Stimulated activated memory B cell treated with anti-CD40 and anti-IgM and Interleukin-4, amounts not matched to agents 10 μg/mL and 1 μg/mL and 100 μg/mL, for 72 hours (primary cell): ENCODE data around the gene CPNE4.
A peak's percentile ranks its signal among the peaks of the same experiment; 100 is the strongest.

Experiments used
- ATAC-seq: fragments of 150-1000 bp; cut with Tn5 transposase; 2 replicates; pipeline ENCODE4 v1.10.0; 2021
- H3K27ac Mint-ChIP-seq: one replicate; pipeline ENCODE4 v1.8.0; 2022; ENCODE audit warnings: mild to moderate bottlenecking, mixed read lengths
- H3K27me3 Mint-ChIP-seq: one replicate; pipeline ENCODE4 v1.8.0; 2022; ENCODE audit warnings: mixed read lengths
- H3K36me3 Mint-ChIP-seq: one replicate; pipeline ENCODE4 v1.8.0; 2022; ENCODE audit warnings: mixed read lengths
- H3K4me1 Mint-ChIP-seq: one replicate; pipeline ENCODE4 v1.8.0; 2022; ENCODE audit warnings: mixed read lengths
- H3K4me3 Mint-ChIP-seq: one replicate; pipeline ENCODE4 v1.8.0; 2022; ENCODE audit warnings: mild to moderate bottlenecking, moderate library complexity, mixed read lengths
- H3K9me3 Mint-ChIP-seq: one replicate; pipeline ENCODE4 v1.8.0; 2022; ENCODE audit warnings: mixed read lengths

The CPNE4 gene

DNA sequence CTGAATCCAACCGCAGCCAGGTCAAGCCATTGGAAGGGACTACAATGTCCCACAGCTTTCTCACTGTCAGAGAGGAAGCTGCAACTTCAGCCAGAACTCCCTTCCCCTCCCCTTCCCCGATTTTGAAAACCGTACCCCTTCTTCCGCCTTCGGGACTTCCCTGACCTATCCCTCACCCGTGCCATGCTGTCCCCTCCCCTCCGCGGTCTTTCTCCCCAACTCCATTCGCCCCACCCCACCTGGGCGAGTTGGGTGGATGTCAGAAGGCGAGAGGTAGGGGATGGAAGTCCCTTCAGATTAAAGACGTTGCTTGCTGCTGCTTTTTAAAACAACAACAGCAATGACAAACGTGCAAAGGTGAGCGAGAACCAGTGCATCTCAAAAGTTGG lies 723 bp downstream of the CPNE4 start:
- no peak for ATAC-seq
- no peaks in the 10 kb centered on the region for H3K9me3 Mint-ChIP-seq
- H3K4me1 Mint-ChIP-seq, result peaks cover 15% of the 10 kb centered on the region
- peaks cover 61% of the 10 kb centered on the region for H3K27me3 Mint-ChIP-seq
- peak overlapping the region; percentile 36 for H3K4me3 Mint-ChIP-seq
- H3K27ac Mint-ChIP-seq, result no peak overlapping the region
- H3K36me3 Mint-ChIP-seq, result peaks cover 6% of the 10 kb centered on the region

DNA sequence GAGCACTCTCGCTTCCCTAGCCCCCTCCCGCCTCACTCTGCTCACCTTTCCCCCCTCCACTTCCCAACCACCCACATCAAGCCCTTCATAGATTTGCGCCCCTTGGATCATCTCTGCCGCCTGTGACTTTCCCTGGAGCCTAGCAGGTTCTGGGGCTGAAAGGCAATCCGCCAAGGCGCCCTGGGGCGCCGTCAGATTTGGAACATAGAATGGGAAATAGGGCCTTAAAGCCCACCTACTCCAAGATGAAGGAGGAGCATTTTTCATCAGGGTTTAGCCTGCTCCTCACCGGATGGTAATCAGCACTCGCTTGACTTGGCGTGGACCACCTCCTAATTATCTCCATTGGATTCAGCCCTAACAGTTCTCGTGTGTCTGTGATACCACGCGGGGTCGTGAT lies 1.3 kb downstream of the CPNE4 start:
- ATAC-seq, result no peak
- H3K36me3 Mint-ChIP-seq, result peaks cover 6% of the 10 kb centered on the region
- H3K27me3 Mint-ChIP-seq, result peaks cover 63% of the 10 kb centered on the region
- peaks cover 15% of the 10 kb centered on the region for H3K4me1 Mint-ChIP-seq
- H3K27ac Mint-ChIP-seq, result no peak overlapping the region
- H3K9me3 Mint-ChIP-seq, result no peaks in the 10 kb centered on the region
- H3K4me3 Mint-ChIP-seq, result no peak overlapping the region

DNA sequence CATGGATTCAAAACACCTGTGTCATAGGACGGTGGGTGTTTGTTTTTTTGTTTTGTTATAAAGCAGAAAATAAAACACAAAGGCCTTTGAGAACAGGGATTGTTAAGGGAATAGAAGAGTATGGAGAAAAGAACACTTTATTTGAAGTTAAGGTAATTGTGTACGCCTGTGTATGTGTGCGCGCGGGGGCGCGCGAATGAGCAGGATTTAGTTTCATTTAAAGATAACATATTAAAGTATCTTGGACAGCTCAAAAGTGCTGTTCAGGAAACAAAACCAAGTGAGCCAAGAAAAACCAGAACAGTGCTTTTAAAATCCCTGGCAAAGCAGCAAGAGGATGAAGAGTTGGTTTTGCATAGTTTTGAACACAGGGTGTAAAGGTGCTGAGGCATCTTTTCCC lies 1.9 kb downstream of the CPNE4 start:
- no peaks in the 10 kb centered on the region for H3K9me3 Mint-ChIP-seq
- H3K36me3 Mint-ChIP-seq, result peaks cover 6% of the 10 kb centered on the region
- H3K27ac Mint-ChIP-seq, result no peak overlapping the region
- H3K4me3 Mint-ChIP-seq, result no peak overlapping the region
- H3K27me3 Mint-ChIP-seq, result peaks cover 63% of the 10 kb centered on the region
- H3K4me1 Mint-ChIP-seq, result peaks cover 15% of the 10 kb centered on the region
- no peak for ATAC-seq

DNA sequence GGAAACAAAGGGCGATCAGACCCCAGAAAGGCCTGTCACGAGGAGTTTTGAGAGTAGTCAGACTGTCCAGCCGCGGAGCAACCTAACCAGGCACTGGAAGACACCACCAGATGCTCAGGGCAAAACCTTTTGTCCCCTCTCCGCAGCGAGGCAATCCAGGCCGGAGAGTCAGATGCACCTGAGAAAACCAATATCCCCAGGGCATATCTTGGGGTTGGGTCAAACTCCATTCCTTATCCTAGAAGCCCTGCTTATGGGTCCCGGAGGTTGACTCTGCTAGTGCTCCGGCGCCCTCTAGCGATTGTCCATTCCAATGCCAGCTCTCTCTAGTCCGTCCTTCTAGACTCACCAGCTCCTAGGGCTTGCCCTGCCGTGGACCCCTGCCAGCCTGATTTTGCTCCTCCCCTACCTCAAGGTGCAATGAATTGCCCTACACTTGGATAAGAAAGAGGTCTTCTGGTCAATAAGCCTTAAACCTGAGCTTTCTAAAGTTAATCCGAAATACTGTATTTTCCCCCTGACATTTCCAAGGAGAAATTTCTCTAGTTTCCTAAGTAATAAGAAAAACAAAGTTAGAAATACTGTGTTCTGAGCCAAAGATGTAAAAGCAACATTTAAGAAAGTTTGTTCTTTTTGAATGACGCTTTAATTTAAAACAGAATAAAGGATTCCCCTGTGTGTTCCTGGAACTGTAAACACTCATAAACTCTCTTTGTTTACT lies 5.5 kb downstream of the CPNE4 start:
- Mint-ChIP-seq H3K4me1 (peaks cover 5% of the 10 kb centered on the region), H3K27ac (no peak overlapping the region), H3K27me3 (peaks cover 30% of the 10 kb centered on the region), H3K9me3 (no peaks in the 10 kb centered on the region), H3K36me3 (peaks cover 2% of the 10 kb centered on the region), H3K4me3 (no peak overlapping the region)
- peak; percentile 76 for ATAC-seq

DNA sequence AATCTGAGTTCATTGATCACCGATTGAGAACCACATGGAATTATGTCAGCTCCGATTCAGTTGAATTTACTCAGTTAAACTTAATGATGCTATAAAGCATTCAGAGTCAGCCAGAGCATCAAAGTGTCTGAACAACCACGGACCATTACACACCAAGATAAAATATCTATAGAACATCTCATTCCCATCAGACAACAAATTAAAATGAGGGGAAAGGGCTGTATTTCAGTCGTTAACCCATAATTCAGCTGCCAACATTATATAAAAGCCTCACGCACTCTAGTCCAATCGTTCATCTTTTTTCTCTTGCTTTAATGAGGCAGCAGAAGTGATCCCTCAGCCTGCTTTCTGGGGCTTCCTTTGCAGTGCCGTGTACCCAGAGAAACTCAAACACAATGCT lies 11.9 kb downstream of the CPNE4 start:
- Mint-ChIP-seq H3K27ac (no peak overlapping the region), H3K4me1 (no peaks in the 10 kb centered on the region), H3K4me3 (no peak overlapping the region), H3K36me3 (no peaks in the 10 kb centered on the region), H3K27me3 (no peaks in the 10 kb centered on the region), H3K9me3 (no peaks in the 10 kb centered on the region)
- no peak for ATAC-seq

DNA sequence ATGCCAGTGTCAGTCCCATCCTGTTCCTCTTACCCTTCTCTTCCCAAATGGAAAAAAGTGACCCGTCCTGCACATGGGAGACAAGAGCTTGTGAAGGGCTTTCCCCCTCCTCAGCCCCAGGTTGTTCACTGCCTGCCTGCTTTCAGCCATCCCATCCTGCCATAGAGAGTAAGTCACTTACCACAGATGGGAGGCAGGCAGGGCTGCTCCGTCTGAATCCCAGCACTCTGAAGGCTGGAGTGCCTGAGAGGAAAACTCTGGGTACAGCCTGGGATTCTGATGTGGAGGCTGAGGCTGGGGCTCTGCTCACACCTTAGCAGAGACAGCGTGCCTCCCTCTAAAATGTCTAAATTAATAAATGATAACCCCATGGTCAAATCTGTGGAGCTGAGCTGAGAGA lies 14.8 kb downstream of the CPNE4 start:
- Mint-ChIP-seq H3K36me3 (no peaks in the 10 kb centered on the region), H3K4me1 (no peaks in the 10 kb centered on the region), H3K9me3 (no peaks in the 10 kb centered on the region), H3K27ac (no peak overlapping the region), H3K4me3 (no peak overlapping the region), H3K27me3 (peaks cover 9% of the 10 kb centered on the region)
- no peak for ATAC-seq

DNA sequence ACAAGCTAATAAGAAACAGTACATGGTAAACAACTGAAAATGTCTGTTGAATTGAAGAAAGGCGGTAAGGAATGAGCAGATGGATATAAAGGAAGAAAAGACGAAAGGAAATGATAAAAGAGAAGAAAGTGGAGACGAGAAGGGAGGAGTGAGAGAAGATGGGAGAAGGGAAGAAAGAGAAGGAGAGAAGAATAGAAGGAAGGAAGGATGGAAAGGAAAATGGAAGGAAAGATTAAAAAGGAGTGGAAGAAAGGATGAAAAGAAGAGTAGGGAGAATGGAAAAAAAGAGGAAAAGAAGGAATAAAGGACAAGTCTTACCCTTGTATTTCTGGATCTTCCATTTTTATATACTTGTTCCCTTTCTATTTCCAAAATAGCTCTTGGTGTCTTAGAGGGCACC lies 17.7 kb downstream of the CPNE4 start:
- no peak for ATAC-seq
- no peaks in the 10 kb centered on the region for H3K36me3 Mint-ChIP-seq
- H3K4me3 Mint-ChIP-seq, result no peak overlapping the region
- no peaks in the 10 kb centered on the region for H3K9me3 Mint-ChIP-seq
- H3K27me3 Mint-ChIP-seq, result peaks cover 14% of the 10 kb centered on the region
- no peaks in the 10 kb centered on the region for H3K4me1 Mint-ChIP-seq
- H3K27ac Mint-ChIP-seq, result no peak overlapping the region

DNA sequence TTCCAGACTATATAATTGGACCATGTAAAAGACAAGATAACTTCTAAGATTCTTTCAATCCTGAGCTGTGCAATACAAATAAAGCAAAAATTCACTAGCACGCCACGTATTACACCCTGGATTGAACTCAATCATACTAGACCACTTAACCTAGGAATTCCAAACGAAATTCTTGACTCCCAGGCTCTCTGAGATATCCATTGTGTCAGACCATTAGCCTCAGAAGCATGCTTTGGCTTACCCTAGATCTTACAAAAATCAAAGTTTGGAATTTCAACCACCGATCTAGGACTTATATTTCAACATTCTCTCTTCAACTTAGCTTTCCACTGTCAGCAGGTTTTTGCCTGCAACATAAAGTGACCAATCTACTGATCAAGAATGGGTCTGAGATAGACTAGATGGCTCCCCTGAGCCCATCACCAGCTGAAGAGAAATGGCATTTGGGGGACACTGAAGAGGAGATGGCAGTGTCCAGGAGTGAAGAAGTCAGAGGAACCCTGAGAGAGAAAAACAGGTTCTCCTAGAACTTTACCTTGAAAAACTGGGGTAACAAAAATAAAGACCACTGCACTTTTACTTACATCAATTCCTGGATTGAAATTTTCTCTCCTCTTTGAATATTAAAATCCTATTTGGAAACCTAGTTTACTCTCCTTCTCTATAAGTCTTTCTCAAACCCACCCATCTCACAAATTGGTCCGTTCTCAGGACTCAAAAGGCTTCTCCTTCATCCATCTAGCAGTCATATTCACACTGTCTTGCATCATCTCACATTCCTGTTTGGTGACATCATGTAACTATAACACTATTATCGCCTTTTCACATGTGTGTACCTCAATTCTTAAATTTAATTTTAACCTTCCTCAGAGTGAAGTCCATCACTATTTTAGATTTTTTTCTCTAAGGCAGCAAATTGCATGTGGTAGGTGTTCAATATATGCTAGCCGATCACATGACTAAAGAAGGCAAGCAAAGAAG lies 18.5 kb downstream of the CPNE4 start:
- no peak for ATAC-seq
- peaks cover 14% of the 10 kb centered on the region for H3K27me3 Mint-ChIP-seq
- no peak overlapping the region for H3K27ac Mint-ChIP-seq
- H3K9me3 Mint-ChIP-seq, result no peaks in the 10 kb centered on the region
- H3K4me1 Mint-ChIP-seq, result no peaks in the 10 kb centered on the region
- no peaks in the 10 kb centered on the region for H3K36me3 Mint-ChIP-seq
- no peak overlapping the region for H3K4me3 Mint-ChIP-seq

DNA sequence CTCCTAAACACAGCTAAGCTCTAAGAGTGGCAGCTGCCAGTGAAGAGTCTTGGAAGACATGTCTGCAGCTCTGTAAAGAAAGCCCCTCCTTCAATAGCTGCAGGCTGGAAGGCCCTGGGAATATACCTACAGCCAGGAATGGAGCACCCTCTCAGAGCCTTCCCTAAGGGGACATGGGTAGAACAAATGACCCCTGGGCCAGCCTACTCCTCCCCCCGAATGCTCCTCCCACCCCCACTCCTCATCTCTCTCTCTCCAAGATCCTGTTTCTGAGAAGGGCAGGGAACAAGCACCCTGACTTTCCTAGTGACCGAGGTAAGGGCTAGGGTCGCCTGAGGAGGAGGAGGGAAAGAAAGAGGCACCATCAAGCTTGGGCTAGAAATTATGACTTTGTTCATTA lies 20.7 kb downstream of the CPNE4 start:
- Mint-ChIP-seq H3K9me3 (no peaks in the 10 kb centered on the region), H3K27ac (no peak overlapping the region), H3K27me3 (peaks cover 14% of the 10 kb centered on the region), H3K4me3 (no peak overlapping the region), H3K4me1 (no peaks in the 10 kb centered on the region), H3K36me3 (no peaks in the 10 kb centered on the region)
- ATAC-seq, result no peak

DNA sequence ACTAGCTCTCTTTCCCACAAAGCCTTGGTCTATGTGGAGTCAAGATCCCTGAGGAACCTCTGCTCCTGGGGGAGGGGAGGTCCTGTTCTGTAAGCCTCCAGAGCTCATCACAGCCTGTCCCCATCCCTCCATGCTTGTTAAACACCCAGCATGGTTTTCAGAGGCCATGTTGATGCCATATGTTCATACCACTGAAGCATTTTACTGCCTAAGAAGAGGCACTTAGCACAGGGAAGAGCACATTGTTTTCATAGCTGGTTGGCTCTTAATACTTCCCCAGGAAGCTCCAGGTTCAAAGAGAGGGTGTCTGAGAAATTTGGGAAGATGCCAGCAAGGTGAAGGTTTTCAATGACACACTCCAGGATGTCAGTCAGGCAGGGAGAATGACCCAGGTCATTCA lies 25.6 kb downstream of the CPNE4 start:
- H3K27ac Mint-ChIP-seq, result no peak overlapping the region

DNA sequence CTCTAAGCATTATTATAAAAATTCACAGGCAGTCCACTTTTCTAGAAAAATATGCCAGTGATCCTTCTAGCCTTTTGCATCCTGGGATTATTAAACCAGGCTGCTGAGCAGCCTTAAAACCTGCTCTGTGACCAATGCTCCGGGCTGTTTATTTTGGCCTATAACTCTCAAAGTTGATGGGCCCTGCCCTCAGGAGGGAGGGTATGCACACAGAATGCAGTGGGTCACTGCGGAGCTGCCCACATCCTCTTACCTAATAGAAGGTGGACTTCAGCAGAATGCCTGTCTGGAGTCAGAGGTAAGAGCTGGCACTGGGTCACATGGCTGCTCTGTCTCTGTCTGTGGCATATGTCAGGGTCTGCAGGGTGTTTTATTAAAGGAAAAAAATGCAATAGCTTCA lies 26.0 kb downstream of the CPNE4 start:
- Mint-ChIP-seq H3K27me3 (peaks cover 12% of the 10 kb centered on the region), H3K36me3 (no peaks in the 10 kb centered on the region), H3K4me1 (no peaks in the 10 kb centered on the region), H3K9me3 (no peaks in the 10 kb centered on the region), H3K4me3 (no peak overlapping the region), H3K27ac (no peak overlapping the region)
- ATAC-seq, result peak; percentile 24

More for the DNA sequence above, 25.6 kb downstream of the CPNE4 start:
- no peak overlapping the region for H3K4me3 Mint-ChIP-seq
- H3K36me3 Mint-ChIP-seq, result no peaks in the 10 kb centered on the region
- H3K4me1 Mint-ChIP-seq, result no peaks in the 10 kb centered on the region
- ATAC-seq, result no peak
- H3K9me3 Mint-ChIP-seq, result no peaks in the 10 kb centered on the region
- peaks cover 14% of the 10 kb centered on the region for H3K27me3 Mint-ChIP-seq

DNA sequence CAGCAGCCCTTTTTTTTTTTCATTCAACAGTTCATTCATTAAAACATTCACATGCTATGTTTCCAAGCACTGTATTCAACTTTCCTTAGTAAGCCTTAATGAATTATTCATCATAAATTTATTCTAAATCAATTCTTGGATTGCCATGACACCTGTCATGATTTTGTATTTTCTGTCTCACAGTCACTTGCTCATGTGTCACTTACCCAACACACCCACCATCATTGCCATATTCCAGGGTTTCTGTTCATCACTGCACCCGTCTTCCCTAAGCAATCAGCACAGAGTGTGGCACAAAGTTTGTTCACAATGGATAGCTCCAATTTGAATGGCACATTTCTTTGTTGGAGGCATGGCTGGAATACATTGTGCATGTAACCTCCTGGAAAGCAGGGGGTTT lies 27.2 kb downstream of the CPNE4 start:
- no peak overlapping the region for H3K4me3 Mint-ChIP-seq
- H3K27me3 Mint-ChIP-seq, result peaks cover 9% of the 10 kb centered on the region
- no peak overlapping the region for H3K27ac Mint-ChIP-seq
- no peaks in the 10 kb centered on the region for H3K4me1 Mint-ChIP-seq
- no peaks in the 10 kb centered on the region for H3K36me3 Mint-ChIP-seq
- no peak for ATAC-seq
- H3K9me3 Mint-ChIP-seq, result no peaks in the 10 kb centered on the region

DNA sequence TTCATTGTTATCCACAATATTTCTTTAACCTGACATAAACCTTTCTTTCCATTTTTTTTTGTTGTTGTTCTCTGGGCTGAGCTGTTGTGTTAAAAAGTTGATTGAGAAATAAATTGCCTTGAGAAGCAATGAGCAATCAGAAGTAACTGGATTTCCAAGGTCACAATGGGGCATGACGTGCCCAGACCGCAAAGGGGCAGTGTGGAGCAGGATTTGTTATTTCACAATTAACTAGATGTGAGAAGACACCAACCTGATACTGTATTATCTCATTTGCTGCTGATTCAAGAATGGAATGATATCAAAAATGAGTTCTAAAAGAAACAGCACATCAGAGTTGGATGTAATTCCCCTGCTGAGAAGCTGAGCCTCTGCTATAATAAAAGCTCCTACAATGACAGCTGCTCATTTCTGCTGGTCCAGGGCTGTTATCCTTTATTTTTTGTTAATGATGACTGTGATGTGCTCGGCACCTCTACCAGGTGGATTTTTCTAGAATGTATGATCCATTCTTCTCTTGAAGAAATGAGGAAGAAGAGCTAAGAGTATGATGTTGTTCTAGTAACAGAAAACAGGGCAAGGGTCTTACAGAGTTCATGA lies 28.1 kb downstream of the CPNE4 start:
- H3K27ac Mint-ChIP-seq, result no peak overlapping the region
- peaks cover 9% of the 10 kb centered on the region for H3K27me3 Mint-ChIP-seq
- H3K4me3 Mint-ChIP-seq, result no peak overlapping the region
- no peaks in the 10 kb centered on the region for H3K4me1 Mint-ChIP-seq
- H3K36me3 Mint-ChIP-seq, result no peaks in the 10 kb centered on the region
- no peak for ATAC-seq
- no peaks in the 10 kb centered on the region for H3K9me3 Mint-ChIP-seq

DNA sequence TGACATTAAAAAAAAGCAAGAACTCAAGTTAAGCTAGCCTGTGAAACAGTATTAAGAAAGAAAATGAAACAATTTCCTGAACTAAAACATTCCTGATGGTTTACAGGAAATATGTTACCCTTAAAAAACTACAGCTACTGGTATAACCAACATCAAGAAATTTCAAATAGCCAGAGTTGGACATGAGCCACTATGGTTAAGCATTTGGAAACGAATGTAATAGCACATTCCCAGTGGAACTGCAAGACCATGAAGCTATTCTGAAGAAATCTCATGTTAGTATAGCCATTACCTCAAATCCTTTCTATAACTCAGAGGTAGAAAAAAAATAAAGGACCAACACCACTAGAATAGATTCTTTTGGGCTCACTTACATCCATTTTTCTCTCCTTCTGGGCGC lies 30.2 kb downstream of the CPNE4 start:
- Mint-ChIP-seq H3K4me1 (no peaks in the 10 kb centered on the region), H3K27me3 (peaks cover 9% of the 10 kb centered on the region), H3K36me3 (no peaks in the 10 kb centered on the region), H3K27ac (no peak overlapping the region), H3K4me3 (no peak overlapping the region), H3K9me3 (no peaks in the 10 kb centered on the region)
- no peak for ATAC-seq

DNA sequence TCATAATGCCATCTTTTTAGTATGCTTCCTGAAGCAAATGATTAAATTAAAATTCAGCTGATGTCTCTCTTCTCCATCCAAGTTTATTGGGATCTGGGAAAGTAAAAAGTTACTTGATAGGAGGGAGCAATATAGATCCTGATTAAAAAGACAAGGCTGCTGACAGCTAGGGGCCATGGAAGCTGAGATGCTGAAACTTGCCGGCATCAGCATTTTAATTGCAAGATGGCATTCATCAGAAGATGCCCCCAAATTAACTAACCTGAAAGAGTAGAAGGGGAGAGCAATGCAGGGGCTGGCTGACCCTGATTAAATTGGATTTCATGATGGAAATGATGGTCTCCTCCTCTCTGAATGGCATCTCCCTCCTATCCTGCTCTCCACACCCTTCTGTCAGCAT lies 31.1 kb downstream of the CPNE4 start:
- Mint-ChIP-seq H3K9me3 (no peaks in the 10 kb centered on the region), H3K4me1 (no peaks in the 10 kb centered on the region), H3K27me3 (peaks cover 9% of the 10 kb centered on the region)

More for the DNA sequence above, 31.1 kb downstream of the CPNE4 start:
- H3K36me3 Mint-ChIP-seq, result no peaks in the 10 kb centered on the region
- no peak overlapping the region for H3K4me3 Mint-ChIP-seq
- ATAC-seq, result no peak
- H3K27ac Mint-ChIP-seq, result no peak overlapping the region
